Progenitor cell of endocrine pancreas (in vitro differentiated cells): Measurements from ENCODE around the gene TRIOBP. TPM values are rescaled to one million over a fixed set of nuclear protein-coding genes. Genes with fewer than 3 reads are reported as not detected.

Experiments
- DNase-seq: peaks from one replicate; pipeline ENCODE4 v3.0.0; 2021; ENCODE audit warnings: low spot score; ENCODE audit not compliant: unreplicated experiment
- H3K27ac Mint-ChIP-seq: 2 replicates; pipeline ENCODE4 v1.8.0; 2021; ENCODE audit warnings: mild to moderate bottlenecking, moderate library complexity, mixed read lengths
- H3K27me3 Mint-ChIP-seq: 2 replicates; pipeline ENCODE4 v1.8.0; 2021; ENCODE audit warnings: mixed read lengths
- H3K36me3 Mint-ChIP-seq: 2 replicates; pipeline ENCODE4 v1.8.0; 2022; ENCODE audit warnings: mixed read lengths; ENCODE audit not compliant: insufficient read depth
- H3K4me1 Mint-ChIP-seq: 2 replicates; pipeline ENCODE4 v1.8.0; 2021; ENCODE audit warnings: low read depth, mixed read lengths
- H3K4me3 Mint-ChIP-seq: 2 replicates; pipeline ENCODE4 v1.8.0; 2021; ENCODE audit warnings: low read depth, mild to moderate bottlenecking, moderate library complexity, mixed read lengths
- H3K9me3 Mint-ChIP-seq: 2 replicates; pipeline ENCODE4 v1.8.0; 2021; ENCODE audit warnings: low read depth, mixed read lengths
- total RNA-seq: library from RNA; stranded (reverse); gene quantifications from 2 replicates; pipeline ENCODE4 v1.2.1, GENCODE V29; 2021
- TF ChIP-seq, protein P1 (sequence below): fragments of 200-600 bp; sonication (generic); IDR thresholded peaks from one replicate; pipeline ENCODE4 v1.5.0; 2021; ENCODE audit warnings: antibody characterized with exemption, mild to moderate bottlenecking; ENCODE audit not compliant: unreplicated experiment

The TRIOBP gene
- total RNA-seq, 1 donor from 2014 or later: 78.7 TPM

- no peaks in the 10 kb centered on the region for H3K9me3 Mint-ChIP-seq
- H3K27me3 Mint-ChIP-seq: peaks cover 5% of the 10 kb centered on the region
- H3K4me1 Mint-ChIP-seq: peaks cover 10% of the 10 kb centered on the region
- DNase-seq: no peak
- TF ChIP-seq, protein P1, sequence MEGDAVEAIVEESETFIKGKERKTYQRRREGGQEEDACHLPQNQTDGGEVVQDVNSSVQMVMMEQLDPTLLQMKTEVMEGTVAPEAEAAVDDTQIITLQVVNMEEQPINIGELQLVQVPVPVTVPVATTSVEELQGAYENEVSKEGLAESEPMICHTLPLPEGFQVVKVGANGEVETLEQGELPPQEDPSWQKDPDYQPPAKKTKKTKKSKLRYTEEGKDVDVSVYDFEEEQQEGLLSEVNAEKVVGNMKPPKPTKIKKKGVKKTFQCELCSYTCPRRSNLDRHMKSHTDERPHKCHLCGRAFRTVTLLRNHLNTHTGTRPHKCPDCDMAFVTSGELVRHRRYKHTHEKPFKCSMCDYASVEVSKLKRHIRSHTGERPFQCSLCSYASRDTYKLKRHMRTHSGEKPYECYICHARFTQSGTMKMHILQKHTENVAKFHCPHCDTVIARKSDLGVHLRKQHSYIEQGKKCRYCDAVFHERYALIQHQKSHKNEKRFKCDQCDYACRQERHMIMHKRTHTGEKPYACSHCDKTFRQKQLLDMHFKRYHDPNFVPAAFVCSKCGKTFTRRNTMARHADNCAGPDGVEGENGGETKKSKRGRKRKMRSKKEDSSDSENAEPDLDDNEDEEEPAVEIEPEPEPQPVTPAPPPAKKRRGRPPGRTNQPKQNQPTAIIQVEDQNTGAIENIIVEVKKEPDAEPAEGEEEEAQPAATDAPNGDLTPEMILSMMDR: no peak
- peaks cover 10% of the 10 kb centered on the region for H3K36me3 Mint-ChIP-seq
- H3K27ac Mint-ChIP-seq: no peak overlapping the region
- H3K4me3 Mint-ChIP-seq: no peak overlapping the region
Observed at GRCh38 chr22:37739035-37739434, 42.2 kb downstream of the TRIOBP start.

- no peak overlapping the region for H3K27ac Mint-ChIP-seq
Observed at GRCh38 chr22:37739611-37740049, 42.8 kb downstream of the TRIOBP start.

GRCh38 chr22:37740455-37741311 lies 43.8 kb downstream of the TRIOBP start:
- Mint-ChIP-seq H3K27ac (peak overlapping the region; percentile 31), H3K36me3 (peaks cover 12% of the 10 kb centered on the region), H3K27me3 (peaks cover 5% of the 10 kb centered on the region), H3K9me3 (no peaks in the 10 kb centered on the region), H3K4me1 (peaks cover 6% of the 10 kb centered on the region), H3K4me3 (no peak overlapping the region)
- DNase-seq: no peak
- TF ChIP-seq, protein P1: no peak

More at GRCh38 chr22:37739611-37740049, 42.8 kb downstream of the TRIOBP start:
- peaks cover 6% of the 10 kb centered on the region for H3K4me1 Mint-ChIP-seq
- H3K36me3 Mint-ChIP-seq: peaks cover 12% of the 10 kb centered on the region
- no peaks in the 10 kb centered on the region for H3K9me3 Mint-ChIP-seq
- DNase-seq: no peak
- peaks cover 5% of the 10 kb centered on the region for H3K27me3 Mint-ChIP-seq
- no peak overlapping the region for H3K4me3 Mint-ChIP-seq
- TF ChIP-seq, protein P1: no peak

DNA sequence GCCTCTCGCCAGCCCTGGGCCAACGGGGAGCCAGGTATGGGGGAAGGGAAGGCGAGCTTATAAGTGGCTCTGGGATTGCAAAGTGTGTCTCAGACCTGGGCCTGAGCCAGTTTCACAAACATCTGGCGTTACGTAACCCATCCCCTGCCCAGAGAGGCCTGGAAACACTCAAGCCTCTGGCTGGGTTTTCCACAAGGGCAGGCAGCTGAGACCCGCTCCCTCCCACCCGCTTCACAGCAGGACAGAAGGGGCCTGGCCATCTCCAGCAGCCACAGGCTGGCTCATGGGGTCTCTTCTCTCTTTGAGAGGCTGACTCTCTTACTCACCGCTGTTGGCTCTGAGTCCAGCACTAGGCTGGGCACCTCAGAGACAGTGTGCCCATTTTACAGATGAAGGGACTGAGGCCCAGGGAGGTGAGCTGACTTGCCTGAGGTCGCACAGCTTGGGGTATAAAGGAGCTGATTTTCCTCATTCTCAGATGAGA lies 44.5 kb downstream of the TRIOBP start:
- DNase-seq: no peak
- TF ChIP-seq, protein P1: no peak
- Mint-ChIP-seq H3K36me3 (peaks cover 12% of the 10 kb centered on the region), H3K4me1 (peaks cover 6% of the 10 kb centered on the region), H3K9me3 (no peaks in the 10 kb centered on the region), H3K27me3 (peaks cover 5% of the 10 kb centered on the region), H3K27ac (no peak overlapping the region), H3K4me3 (no peak overlapping the region)

DNA sequence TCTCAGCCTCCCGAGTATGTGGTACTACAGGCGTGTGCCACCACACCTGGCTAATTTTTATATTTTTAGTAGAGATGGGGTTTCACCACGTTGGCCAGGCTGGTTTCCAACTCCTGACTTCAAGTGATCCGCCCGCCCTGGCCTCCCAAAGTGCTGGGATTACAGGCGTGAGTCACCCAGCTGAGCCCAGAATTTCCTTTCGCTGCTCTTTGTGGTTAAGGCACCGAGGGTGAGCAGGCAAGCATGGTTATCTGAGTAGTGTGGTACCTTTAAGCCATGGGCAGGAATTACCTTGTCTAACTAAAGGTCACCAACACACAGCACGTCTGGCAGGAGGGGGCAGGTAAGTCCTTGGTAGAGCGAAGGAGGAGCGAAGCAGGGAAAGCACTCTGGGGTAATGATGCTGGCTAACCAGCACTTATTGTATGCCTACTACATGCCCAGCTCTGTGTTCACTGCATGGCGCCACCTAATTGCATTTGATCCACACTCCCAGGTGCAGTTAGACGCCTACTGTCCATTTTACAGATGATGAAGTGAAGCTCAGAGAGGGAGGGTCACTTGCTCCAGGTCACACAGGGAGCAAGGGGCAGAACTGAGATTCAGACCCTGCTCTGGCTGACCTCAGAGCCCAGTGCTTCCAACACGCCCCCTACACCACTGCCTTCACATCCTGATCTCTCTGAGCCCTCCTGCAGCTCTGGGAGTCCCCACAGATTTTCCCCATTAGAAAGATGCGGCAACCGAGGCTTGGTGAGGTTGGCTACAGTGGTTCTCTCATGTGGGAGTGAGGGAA lies 45.7 kb downstream of the TRIOBP start:
- no peak overlapping the region for H3K4me3 Mint-ChIP-seq
- H3K27me3 Mint-ChIP-seq: peaks cover 5% of the 10 kb centered on the region
- H3K36me3 Mint-ChIP-seq: peaks cover 11% of the 10 kb centered on the region
- TF ChIP-seq, protein P1: no peak
- DNase-seq: no peak
- peaks cover 10% of the 10 kb centered on the region for H3K4me1 Mint-ChIP-seq
- H3K9me3 Mint-ChIP-seq: no peaks in the 10 kb centered on the region
- no peak overlapping the region for H3K27ac Mint-ChIP-seq
